GM23338 (cell line): Measurements from ENCODE around the gene FOXK2. TPM values are rescaled to one million over a fixed set of nuclear protein-coding genes. Genes with fewer than 3 reads are reported as not detected.

Experiments used
- CREB1 ChIP-seq: fragments of 250-450 bp; sonication (Bioruptor Pico); IDR thresholded peaks from 2 replicates; pipeline ENCODE4 v1.5.0; 2020; ENCODE audit warnings: low read depth, mild to moderate bottlenecking, moderate library complexity
- ZNF331 ChIP-seq: fragments of 250-450 bp; sonication (Bioruptor Pico); IDR thresholded peaks from 2 replicates; pipeline ENCODE4 v1.5.0; 2020; ENCODE audit warnings: low read depth, mild to moderate bottlenecking, moderate library complexity
- polyA plus RNA-seq: library from polyadenylated mRNA; unstranded; fragments of >200 nt; fragmentation: Nextera tagmentation; extraction: Ambion mirVana; gene quantifications from 2 replicates; pipeline ENCODE4 v1.2.1, GENCODE V29; 2016
- total RNA-seq: library from RNA; depleted of rRNA; stranded (reverse); fragments of >200 nt; shearing (Covaris generic); gene quantifications from 2 replicates; pipeline ENCODE4 v1.2.3, GENCODE V29; 2014
- TF ChIP-seq, protein P1 (sequence below): IDR thresholded peaks from one replicate; pipeline ENCODE4 v1.6.1; 2018; ENCODE audit warnings: antibody characterized with exemption; ENCODE audit not compliant: unreplicated experiment
- TF ChIP-seq, protein P2 (sequence below): fragments of 250-450 bp; sonication (Bioruptor Pico); IDR thresholded peaks from 2 replicates; pipeline ENCODE4 v1.5.0; 2020; ENCODE audit warnings: mild to moderate bottlenecking, moderate library complexity

Gene FOXK2
- total and polyA plus RNA-seq, 2 experiments from 2014 or later: 12.3 to 66.0 TPM

DNA sequence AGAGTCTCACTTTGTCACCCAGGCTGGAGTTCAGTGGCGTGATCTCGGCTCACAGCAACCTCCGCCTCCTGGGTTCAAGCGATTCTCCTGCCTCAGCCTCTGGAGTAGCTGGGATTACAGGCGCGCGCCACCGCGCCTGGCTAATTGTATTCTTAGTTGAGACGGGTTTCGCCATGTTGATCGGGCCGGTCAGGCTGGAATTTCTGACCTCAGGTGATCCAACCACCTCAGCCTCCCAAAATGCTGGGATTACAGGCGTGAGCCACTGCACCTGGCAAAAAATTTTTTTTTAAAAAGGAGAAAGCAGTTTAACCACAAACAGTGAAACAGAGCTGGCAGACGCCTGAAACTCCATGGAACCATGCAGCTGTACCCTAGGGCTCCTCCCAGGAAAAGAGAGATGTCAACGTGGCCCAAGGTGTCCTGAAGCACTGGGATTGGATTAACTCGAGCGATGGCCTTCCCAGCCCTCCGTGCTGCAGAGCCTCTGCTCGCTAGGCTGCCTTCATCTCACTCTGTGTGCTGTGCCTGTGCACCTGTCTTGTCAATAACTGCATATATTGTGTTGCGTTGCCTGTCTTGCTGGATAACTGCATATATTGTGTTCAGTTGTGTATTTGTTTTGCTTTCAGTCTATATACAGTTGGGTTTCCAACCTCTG is 29.6 kb upstream of the FOXK2 start (continued):
- TF ChIP-seq, protein P1, sequence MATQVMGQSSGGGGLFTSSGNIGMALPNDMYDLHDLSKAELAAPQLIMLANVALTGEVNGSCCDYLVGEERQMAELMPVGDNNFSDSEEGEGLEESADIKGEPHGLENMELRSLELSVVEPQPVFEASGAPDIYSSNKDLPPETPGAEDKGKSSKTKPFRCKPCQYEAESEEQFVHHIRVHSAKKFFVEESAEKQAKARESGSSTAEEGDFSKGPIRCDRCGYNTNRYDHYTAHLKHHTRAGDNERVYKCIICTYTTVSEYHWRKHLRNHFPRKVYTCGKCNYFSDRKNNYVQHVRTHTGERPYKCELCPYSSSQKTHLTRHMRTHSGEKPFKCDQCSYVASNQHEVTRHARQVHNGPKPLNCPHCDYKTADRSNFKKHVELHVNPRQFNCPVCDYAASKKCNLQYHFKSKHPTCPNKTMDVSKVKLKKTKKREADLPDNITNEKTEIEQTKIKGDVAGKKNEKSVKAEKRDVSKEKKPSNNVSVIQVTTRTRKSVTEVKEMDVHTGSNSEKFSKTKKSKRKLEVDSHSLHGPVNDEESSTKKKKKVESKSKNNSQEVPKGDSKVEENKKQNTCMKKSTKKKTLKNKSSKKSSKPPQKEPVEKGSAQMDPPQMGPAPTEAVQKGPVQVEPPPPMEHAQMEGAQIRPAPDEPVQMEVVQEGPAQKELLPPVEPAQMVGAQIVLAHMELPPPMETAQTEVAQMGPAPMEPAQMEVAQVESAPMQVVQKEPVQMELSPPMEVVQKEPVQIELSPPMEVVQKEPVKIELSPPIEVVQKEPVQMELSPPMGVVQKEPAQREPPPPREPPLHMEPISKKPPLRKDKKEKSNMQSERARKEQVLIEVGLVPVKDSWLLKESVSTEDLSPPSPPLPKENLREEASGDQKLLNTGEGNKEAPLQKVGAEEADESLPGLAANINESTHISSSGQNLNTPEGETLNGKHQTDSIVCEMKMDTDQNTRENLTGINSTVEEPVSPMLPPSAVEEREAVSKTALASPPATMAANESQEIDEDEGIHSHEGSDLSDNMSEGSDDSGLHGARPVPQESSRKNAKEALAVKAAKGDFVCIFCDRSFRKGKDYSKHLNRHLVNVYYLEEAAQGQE: no peak
- no peak for TF ChIP-seq ZNF331 (CRISPR knock-in tag)
- TF ChIP-seq, protein P2, sequence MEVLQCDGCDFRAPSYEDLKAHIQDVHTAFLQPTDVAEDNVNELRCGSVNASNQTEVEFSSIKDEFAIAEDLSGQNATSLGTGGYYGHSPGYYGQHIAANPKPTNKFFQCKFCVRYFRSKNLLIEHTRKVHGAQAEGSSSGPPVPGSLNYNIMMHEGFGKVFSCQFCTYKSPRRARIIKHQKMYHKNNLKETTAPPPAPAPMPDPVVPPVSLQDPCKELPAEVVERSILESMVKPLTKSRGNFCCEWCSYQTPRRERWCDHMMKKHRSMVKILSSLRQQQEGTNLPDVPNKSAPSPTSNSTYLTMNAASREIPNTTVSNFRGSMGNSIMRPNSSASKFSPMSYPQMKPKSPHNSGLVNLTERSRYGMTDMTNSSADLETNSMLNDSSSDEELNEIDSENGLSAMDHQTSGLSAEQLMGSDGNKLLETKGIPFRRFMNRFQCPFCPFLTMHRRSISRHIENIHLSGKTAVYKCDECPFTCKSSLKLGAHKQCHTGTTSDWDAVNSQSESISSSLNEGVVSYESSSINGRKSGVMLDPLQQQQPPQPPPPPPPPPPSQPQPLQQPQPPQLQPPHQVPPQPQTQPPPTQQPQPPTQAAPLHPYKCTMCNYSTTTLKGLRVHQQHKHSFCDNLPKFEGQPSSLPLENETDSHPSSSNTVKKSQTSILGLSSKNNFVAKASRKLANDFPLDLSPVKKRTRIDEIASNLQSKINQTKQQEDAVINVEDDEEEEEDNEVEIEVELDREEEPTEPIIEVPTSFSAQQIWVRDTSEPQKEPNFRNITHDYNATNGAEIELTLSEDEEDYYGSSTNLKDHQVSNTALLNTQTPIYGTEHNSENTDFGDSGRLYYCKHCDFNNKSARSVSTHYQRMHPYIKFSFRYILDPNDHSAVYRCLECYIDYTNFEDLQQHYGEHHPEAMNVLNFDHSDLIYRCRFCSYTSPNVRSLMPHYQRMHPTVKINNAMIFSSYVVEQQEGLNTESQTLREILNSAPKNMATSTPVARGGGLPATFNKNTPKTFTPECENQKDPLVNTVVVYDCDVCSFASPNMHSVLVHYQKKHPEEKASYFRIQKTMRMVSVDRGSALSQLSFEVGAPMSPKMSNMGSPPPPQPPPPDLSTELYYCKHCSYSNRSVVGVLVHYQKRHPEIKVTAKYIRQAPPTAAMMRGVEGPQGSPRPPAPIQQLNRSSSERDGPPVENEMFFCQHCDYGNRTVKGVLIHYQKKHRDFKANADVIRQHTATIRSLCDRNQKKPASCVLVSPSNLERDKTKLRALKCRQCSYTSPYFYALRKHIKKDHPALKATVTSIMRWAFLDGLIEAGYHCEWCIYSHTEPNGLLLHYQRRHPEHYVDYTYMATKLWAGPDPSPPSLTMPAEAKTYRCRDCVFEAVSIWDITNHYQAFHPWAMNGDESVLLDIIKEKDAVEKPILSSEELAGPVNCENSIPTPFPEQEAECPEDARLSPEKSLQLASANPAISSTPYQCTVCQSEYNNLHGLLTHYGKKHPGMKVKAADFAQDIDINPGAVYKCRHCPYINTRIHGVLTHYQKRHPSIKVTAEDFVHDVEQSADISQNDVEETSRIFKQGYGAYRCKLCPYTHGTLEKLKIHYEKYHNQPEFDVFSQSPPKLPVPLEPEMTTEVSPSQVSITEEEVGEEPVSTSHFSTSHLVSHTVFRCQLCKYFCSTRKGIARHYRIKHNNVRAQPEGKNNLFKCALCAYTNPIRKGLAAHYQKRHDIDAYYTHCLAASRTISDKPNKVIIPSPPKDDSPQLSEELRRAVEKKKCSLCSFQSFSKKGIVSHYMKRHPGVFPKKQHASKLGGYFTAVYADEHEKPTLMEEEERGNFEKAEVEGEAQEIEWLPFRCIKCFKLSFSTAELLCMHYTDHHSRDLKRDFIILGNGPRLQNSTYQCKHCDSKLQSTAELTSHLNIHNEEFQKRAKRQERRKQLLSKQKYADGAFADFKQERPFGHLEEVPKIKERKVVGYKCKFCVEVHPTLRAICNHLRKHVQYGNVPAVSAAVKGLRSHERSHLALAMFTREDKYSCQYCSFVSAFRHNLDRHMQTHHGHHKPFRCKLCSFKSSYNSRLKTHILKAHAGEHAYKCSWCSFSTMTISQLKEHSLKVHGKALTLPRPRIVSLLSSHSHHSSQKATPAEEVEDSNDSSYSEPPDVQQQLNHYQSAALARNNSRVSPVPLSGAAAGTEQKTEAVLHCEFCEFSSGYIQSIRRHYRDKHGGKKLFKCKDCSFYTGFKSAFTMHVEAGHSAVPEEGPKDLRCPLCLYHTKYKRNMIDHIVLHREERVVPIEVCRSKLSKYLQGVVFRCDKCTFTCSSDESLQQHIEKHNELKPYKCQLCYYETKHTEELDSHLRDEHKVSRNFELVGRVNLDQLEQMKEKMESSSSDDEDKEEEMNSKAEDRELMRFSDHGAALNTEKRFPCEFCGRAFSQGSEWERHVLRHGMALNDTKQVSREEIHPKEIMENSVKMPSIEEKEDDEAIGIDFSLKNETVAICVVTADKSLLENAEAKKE (CRISPR knock-in tag): no peak
- no peak for TF ChIP-seq CREB1
